Measurements from ENCODE around the gene ALDH16A1.

ALDH16A1 gene

GRCh38 chr19:49488046-49488862, 35.2 kb downstream of the ALDH16A1 start:
- no peak for DNase-seq (ENCODE audit: low read depth, low spot score)

- no peak for DNase-seq (ENCODE audit: low read depth, low spot score)
Observed at GRCh38 chr19:49488863-49489537, 36.0 kb downstream of the ALDH16A1 start.

- no peak for DNase-seq (ENCODE audit: low read depth, low spot score)
Observed at GRCh38 chr19:49489601-49490167, 36.7 kb downstream of the ALDH16A1 start.

- no peak for DNase-seq (ENCODE audit: low read depth, low spot score)
Observed at GRCh38 chr19:49490287-49491029, 37.4 kb downstream of the ALDH16A1 start.

GRCh38 chr19:49491030-49491803, 38.2 kb downstream of the ALDH16A1 start:
- DNase-seq (ENCODE audit: low read depth, low spot score): no peak

- DNase-seq (ENCODE audit: low read depth, low spot score): no peak
Observed at GRCh38 chr19:49491804-49492572, 39.0 kb downstream of the ALDH16A1 start.

- DNase-seq (ENCODE audit: low read depth, low spot score): no peak
Observed at GRCh38 chr19:49492573-49493405, 39.8 kb downstream of the ALDH16A1 start.

GRCh38 chr19:49496574-49497008, 43.6 kb downstream of the ALDH16A1 start:
- DNase-seq (ENCODE audit: low read depth, low spot score): no peak

GRCh38 chr19:49497047-49497788, 44.2 kb downstream of the ALDH16A1 start:
- no peak for DNase-seq (ENCODE audit: low read depth, low spot score)

GRCh38 chr19:49497789-49498103, 44.7 kb downstream of the ALDH16A1 start:
- no peak for DNase-seq (ENCODE audit: low read depth, low spot score)

- no peak for DNase-seq (ENCODE audit: low read depth, low spot score)
Observed at GRCh38 chr19:49498475-49498874, 45.5 kb downstream of the ALDH16A1 start.

GRCh38 chr19:49499030-49499670, 46.1 kb downstream of the ALDH16A1 start:
- no peak for DNase-seq (ENCODE audit: low read depth, low spot score)

- DNase-seq (ENCODE audit: low read depth, low spot score): no peak
Observed at GRCh38 chr19:49502866-49503581, 50.0 kb downstream of the ALDH16A1 start.

GRCh38 chr19:49503582-49503962, 50.5 kb downstream of the ALDH16A1 start:
- DNase-seq (ENCODE audit: low read depth, low spot score): no peak

- no peak for DNase-seq (ENCODE audit: low read depth, low spot score)
Observed at GRCh38 chr19:49506575-49507105, 53.6 kb downstream of the ALDH16A1 start.

GRCh38 chr19:49507803-49508494, 54.9 kb downstream of the ALDH16A1 start:
- no peak for DNase-seq (ENCODE audit: low read depth, low spot score)

Measured in iPS DF 19.7 (cell line).